PC-9 (cell line): ENCODE measurements around the gene CCDC9. TPM values are rescaled to one million over a fixed set of nuclear protein-coding genes. Genes with fewer than 3 reads are reported as not detected.

ENCODE experiments used
- BruUV-seq: library from RNA; stranded (reverse); fragments of 400-500 nt; replicated peaks from 2 replicates; lab custom pipeline; 2021; lab: Mats Ljungman, UMichigan
- CTCF ChIA-PET: fragments of 300-600 bp; sonication (Branson Sonifier 250); formaldehyde crosslinking; loops from one replicate; lab custom pipeline; 2022; ENCODE audit warnings: antibody characterized with exemption; lab: Charles Lee
- POLR2A ChIA-PET: fragments of 300-600 bp; sonication (Branson Sonifier 250); formaldehyde crosslinking; loops from one replicate; lab custom pipeline; 2022; ENCODE audit warnings: antibody characterized with exemption; ENCODE audit not compliant: unreplicated experiment; lab: Charles Lee
- DNase-seq, 2 experiments: peaks; one replicate each; pipeline versions ENCODE4 v3.0.0 to v3.0.0-alpha.2; 2015 to 2022; ENCODE audit warnings: mixed read lengths in 1 of 2
- H2AFZ ChIP-seq: fragments of 200-600 bp; sonication (generic); 2 replicates; pipeline ENCODE4 v1.8.1; 2017; ENCODE audit warnings: antibody characterized with exemption
- H3F3A ChIP-seq: fragments of 200-600 bp; sonication (generic); 2 replicates; pipeline ENCODE4 v1.8.1; 2017; ENCODE audit warnings: antibody characterized with exemption, mild to moderate bottlenecking, low read depth; ENCODE audit not compliant: insufficient read depth
- H3K27ac ChIP-seq: fragments of 200-600 bp; sonication (generic); 2 replicates; pipeline ENCODE4 v1.6.1; 2016; ENCODE audit warnings: mixed run types
- H3K27me3 ChIP-seq: fragments of 200-600 bp; sonication (generic); 2 replicates; pipeline ENCODE4 v1.6.1; 2016; ENCODE audit warnings: low read depth, mixed run types; ENCODE audit not compliant: insufficient read depth
- H3K36me3 ChIP-seq: fragments of 200-600 bp; sonication (generic); 2 replicates; pipeline ENCODE4 v1.6.1; 2016; ENCODE audit warnings: low read depth, mixed run types
- H3K4me1 ChIP-seq: fragments of 200-600 bp; sonication (generic); replicated peaks from 2 replicates; pipeline ENCODE4 v1.6.1; 2016; ENCODE audit warnings: mixed run types; ENCODE audit not compliant: insufficient read depth
- H3K4me2 ChIP-seq: fragments of 200-600 bp; sonication (generic); 2 replicates; pipeline ENCODE4 v1.6.1; 2017; ENCODE audit warnings: mixed run types
- H3K4me3 ChIP-seq: fragments of 200-600 bp; sonication (generic); 2 replicates; pipeline ENCODE4 v1.6.1; 2016; ENCODE audit warnings: mixed run types
- H3K79me2 ChIP-seq: fragments of 200-600 bp; sonication (generic); 2 replicates; pipeline ENCODE4 v1.6.1; 2017; ENCODE audit warnings: low read depth, mixed run types
- H3K9me2 ChIP-seq: fragments of 200-600 bp; sonication (generic); 2 replicates; pipeline ENCODE4 v1.8.1; 2017; ENCODE audit warnings: mild to moderate bottlenecking; ENCODE audit not compliant: insufficient read depth
- H3K9me3 ChIP-seq: fragments of 200-600 bp; sonication (generic); 2 replicates; pipeline ENCODE4 v1.8.1; 2016; ENCODE audit warnings: low read depth; ENCODE audit not compliant: insufficient read depth
- H4K20me1 ChIP-seq: fragments of 200-600 bp; sonication (generic); 2 replicates; pipeline ENCODE4 v1.8.1; 2017; ENCODE audit not compliant: insufficient read depth
- EZH2 ChIP-seq: fragments of 200-600 bp; sonication (generic); IDR thresholded peaks from 2 replicates; pipeline ENCODE4 v1.8.0; 2017; ENCODE audit warnings: antibody characterized with exemption, low read depth
- intact Hi-C: fragments of 100-400 bp; cut with micrococcal nuclease; formaldehyde crosslinking; loops from one replicate; pipeline ENCODE4 v1.10.0; 2022; ENCODE audit not compliant: unreplicated experiment
- total RNA-seq: library from RNA; stranded (reverse); gene quantifications from 2 replicates; pipeline ENCODE4 v1.2.3, GENCODE V29; 2021
- TF ChIP-seq, protein P1 (sequence below): fragments of 200-600 bp; sonication (generic); conservative IDR thresholded peaks from 2 replicates; pipeline ENCODE4 v1.6.1; 2017; ENCODE audit warnings: mixed run types, antibody characterized with exemption, mild to moderate bottlenecking, moderate library complexity

The CCDC9 gene
- total RNA-seq, 1 experiment from 2014 or later: 37.0 TPM

GRCh38 chr19:47257411-47258169 lies 1.3 kb downstream of the CCDC9 start:
- no peaks in the 10 kb centered on the region for H3K9me2 ChIP-seq
- H3K4me1 ChIP-seq: peaks cover 36% of the 10 kb centered on the region
- H3K4me2 ChIP-seq: peak overlapping the region; percentile 97
- DNase-seq: no peak
- H3K27ac ChIP-seq: peak overlapping the region; percentile 69
- no peaks in the 10 kb centered on the region for H3K9me3 ChIP-seq
- peaks cover 51% of the 10 kb centered on the region for H3F3A ChIP-seq
- peak overlapping the region; percentile 68 for H3K4me3 ChIP-seq
- CTCF ChIA-PET: interaction anchor here (0.9 to 1.2 kb wide), 2 partner anchors 17 to 27 kb away, joined by 3 to 6 read pairs; no protein-coding TSS in a partner anchor
- H3K36me3 ChIP-seq: peaks cover 11% of the 10 kb centered on the region; the same call in 1 of the 2 replicates
- TSS peak; percentile 73 for BruUV-seq
- peaks cover 30% of the 10 kb centered on the region for H3K79me2 ChIP-seq
- no peaks in the 10 kb centered on the region for H3K27me3 ChIP-seq
- peak overlapping the region; percentile 75 for H2AFZ ChIP-seq
- 0 out of 2 replicates have a peak, but pooled peaks cover 7% of the 10 kb centered on the region for H4K20me1 ChIP-seq
- TF ChIP-seq, protein P1, sequence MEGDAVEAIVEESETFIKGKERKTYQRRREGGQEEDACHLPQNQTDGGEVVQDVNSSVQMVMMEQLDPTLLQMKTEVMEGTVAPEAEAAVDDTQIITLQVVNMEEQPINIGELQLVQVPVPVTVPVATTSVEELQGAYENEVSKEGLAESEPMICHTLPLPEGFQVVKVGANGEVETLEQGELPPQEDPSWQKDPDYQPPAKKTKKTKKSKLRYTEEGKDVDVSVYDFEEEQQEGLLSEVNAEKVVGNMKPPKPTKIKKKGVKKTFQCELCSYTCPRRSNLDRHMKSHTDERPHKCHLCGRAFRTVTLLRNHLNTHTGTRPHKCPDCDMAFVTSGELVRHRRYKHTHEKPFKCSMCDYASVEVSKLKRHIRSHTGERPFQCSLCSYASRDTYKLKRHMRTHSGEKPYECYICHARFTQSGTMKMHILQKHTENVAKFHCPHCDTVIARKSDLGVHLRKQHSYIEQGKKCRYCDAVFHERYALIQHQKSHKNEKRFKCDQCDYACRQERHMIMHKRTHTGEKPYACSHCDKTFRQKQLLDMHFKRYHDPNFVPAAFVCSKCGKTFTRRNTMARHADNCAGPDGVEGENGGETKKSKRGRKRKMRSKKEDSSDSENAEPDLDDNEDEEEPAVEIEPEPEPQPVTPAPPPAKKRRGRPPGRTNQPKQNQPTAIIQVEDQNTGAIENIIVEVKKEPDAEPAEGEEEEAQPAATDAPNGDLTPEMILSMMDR: no peak
- no peak for TF ChIP-seq EZH2
- intact Hi-C loops: loop anchor here (1.0 kb wide), 4 partner anchors 17 to 105 kb away; partner anchors contain the start of genes DHX34 and INAFM1
- POLR2A ChIA-PET: interaction anchor here (0.6 to 1.7 kb wide), 4 partner anchors 17 to 466 kb away, joined by 4 to 31 read pairs (median 8); partner anchors contain the start of genes INAFM1 and ZC3H4

- Histone ChIP-seq H4K20me1 (0 out of 2 replicates have a peak, but pooled peaks cover 7% of the 10 kb centered on the region), H3K9me3 (no peaks in the 10 kb centered on the region), H2AFZ (no peak overlapping the region), H3K27ac (no peak overlapping the region), H3K9me2 (no peaks in the 10 kb centered on the region), H3K4me2 (peak overlapping the region; percentile 97), H3K4me1 (peaks cover 28% of the 10 kb centered on the region), H3F3A (peaks cover 42% of the 10 kb centered on the region), H3K27me3 (no peaks in the 10 kb centered on the region), H3K36me3 (peaks cover 13% of the 10 kb centered on the region; the same call in 1 of the 2 replicates), H3K4me3 (peak overlapping the region; percentile 68; the same call in 1 of the 2 replicates), H3K79me2 (peaks cover 30% of the 10 kb centered on the region)
- BruUV-seq: no TSS peak
- POLR2A ChIA-PET: no interaction called here
- intact Hi-C loops: no loop called here
- TF ChIP-seq, protein P1: no peak
- no peak for TF ChIP-seq EZH2
- CTCF ChIA-PET: no interaction called here
- DNase-seq: peak in 1 of 2 experiments; percentile 34
Measured at GRCh38 chr19:47258434-47258833, 2.1 kb downstream of the CCDC9 start.

GRCh38 chr19:47258895-47259555 lies 2.7 kb downstream of the CCDC9 start:
- peaks cover 22% of the 10 kb centered on the region for H3K4me1 ChIP-seq
- H3K9me3 ChIP-seq: no peaks in the 10 kb centered on the region
- H3K27ac ChIP-seq: no peak overlapping the region
- H4K20me1 ChIP-seq: 0 out of 2 replicates have a peak, but pooled peaks cover 7% of the 10 kb centered on the region
- H3K79me2 ChIP-seq: peaks cover 30% of the 10 kb centered on the region
- intact Hi-C loops: no loop called here
- no peaks in the 10 kb centered on the region for H3K27me3 ChIP-seq
- peak in 1 of 2 experiments; percentile 28 for DNase-seq
- no peaks in the 10 kb centered on the region for H3K9me2 ChIP-seq
- H3K4me2 ChIP-seq: peak overlapping the region; percentile 97; the same call in 1 of the 2 replicates
- CTCF ChIA-PET: interaction anchor here (0.6 kb wide), 1 partner anchor 15 kb away, joined by 4 read pairs; no protein-coding TSS in a partner anchor
- no TSS peak for BruUV-seq
- H3F3A ChIP-seq: peaks cover 36% of the 10 kb centered on the region
- H3K4me3 ChIP-seq: no peak overlapping the region
- no peak for TF ChIP-seq EZH2
- peaks cover 13% of the 10 kb centered on the region; the same call in 1 of the 2 replicates for H3K36me3 ChIP-seq
- H2AFZ ChIP-seq: no peak overlapping the region
- POLR2A ChIA-PET: no interaction called here
